ENCODE measurements around the gene ZNF133.

DNA sequence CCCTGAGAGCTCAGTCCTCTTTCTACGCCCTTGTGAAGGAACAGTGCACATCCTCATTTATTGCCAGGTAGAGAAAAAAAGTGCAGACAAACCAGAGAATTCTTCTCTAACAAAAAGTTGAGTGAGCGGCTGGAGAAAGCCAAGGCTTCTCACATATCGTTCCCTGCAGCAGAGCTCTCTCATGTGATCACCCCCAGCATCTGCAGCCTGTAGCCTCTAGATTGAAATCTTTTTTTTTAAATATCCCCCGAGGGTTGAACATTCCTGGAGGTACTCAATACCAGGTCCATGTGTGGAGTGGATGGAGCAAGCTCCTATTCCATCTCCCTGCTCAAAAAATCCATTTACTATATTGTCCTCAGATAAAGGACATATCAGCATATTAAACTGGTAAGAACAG is 22.9 kb upstream of the ZNF133 start:
- TF ChIP-seq, protein P1, sequence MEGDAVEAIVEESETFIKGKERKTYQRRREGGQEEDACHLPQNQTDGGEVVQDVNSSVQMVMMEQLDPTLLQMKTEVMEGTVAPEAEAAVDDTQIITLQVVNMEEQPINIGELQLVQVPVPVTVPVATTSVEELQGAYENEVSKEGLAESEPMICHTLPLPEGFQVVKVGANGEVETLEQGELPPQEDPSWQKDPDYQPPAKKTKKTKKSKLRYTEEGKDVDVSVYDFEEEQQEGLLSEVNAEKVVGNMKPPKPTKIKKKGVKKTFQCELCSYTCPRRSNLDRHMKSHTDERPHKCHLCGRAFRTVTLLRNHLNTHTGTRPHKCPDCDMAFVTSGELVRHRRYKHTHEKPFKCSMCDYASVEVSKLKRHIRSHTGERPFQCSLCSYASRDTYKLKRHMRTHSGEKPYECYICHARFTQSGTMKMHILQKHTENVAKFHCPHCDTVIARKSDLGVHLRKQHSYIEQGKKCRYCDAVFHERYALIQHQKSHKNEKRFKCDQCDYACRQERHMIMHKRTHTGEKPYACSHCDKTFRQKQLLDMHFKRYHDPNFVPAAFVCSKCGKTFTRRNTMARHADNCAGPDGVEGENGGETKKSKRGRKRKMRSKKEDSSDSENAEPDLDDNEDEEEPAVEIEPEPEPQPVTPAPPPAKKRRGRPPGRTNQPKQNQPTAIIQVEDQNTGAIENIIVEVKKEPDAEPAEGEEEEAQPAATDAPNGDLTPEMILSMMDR (IDR thresholded peaks at IDR 0.05; ENCODE audit: low read length): no peak
- no peak for TF ChIP-seq EZH2 (IDR thresholded peaks at IDR 0.05; ENCODE audit: borderline replicate concordance, low read length)

All from OCI-LY1 (cell line).